ENCODE measurements around the gene CELF2.

The CELF2 gene

DNA sequence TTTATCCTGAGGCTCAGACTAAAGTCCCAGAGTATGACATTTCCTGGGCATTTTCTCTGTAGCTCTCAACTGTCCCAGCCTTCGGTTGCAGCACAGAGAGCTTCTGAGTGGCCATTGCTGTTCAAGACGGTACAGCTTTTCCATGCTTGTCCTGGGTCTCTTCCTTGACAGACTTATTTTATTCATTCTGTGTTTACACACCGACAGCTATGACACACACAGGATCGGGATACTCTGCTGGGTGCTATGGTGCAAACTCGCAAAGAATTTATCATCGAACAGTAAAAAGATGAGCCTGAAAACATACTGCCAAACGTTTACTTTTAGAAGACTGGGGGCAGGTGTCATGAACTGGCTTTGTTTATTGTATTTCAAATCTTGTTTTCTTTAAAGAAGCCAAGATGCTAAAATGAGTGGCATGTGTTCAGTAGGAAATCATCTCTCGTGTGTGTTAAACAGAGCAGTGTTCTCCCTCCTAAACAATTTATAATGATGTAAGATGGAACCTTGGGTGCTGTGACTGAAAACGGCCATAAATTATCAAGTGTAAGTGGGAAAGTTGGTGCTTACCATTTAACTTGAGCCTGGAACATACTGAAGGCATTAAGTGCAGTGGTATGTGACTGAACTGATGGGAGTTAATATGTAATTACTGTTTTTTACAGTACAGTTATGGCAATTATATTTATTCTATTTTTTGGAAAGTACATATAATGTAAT is 120.8 kb downstream of the CELF2 start:
- DNase-seq, result no peak

DNA sequence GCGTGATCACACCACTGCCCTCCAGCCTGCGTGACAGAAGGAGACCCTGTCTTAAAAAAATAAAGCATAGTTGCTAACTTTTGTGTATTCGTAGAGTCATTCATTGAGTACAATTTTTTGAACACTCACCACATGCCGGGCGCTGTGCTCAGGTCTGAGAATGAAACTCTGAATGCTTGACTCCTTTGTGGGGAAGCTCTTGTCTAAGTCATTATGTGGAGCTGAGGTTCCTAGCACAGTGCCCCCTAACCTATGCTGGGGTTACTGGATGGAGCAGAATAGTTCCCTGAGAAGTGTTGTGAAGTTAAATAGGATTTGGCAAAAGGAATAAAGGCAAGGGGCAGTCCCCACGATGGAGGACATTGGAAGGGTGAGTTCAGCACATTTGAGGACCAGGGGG is 123.3 kb downstream of the CELF2 start:
- no peak for DNase-seq

DNA sequence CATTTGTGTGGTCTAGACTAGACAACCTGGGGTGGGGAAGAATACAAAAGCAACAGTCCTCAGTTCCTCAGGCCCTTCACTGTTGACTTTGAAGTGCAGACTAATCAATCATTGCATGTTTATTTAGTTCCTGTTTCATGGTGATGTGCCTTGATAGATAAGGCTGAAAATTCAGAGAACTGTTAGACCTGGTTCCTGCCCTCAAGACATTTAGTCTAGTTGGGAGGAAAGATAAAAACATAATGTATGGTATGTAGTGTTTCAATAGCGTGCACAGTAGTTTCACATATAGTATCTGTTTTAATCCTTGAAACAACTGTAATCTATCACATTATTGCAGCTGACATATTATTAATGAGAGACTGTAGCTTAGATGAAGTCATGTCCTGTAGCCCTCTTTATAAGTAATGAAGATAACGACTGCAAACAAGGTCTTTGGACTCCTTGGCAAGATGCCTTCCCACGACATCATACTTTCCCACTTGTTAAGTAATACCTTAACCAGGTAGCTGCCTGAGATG is 124.0 kb downstream of the CELF2 start:
- DNase-seq, result peak; percentile 10

DNA sequence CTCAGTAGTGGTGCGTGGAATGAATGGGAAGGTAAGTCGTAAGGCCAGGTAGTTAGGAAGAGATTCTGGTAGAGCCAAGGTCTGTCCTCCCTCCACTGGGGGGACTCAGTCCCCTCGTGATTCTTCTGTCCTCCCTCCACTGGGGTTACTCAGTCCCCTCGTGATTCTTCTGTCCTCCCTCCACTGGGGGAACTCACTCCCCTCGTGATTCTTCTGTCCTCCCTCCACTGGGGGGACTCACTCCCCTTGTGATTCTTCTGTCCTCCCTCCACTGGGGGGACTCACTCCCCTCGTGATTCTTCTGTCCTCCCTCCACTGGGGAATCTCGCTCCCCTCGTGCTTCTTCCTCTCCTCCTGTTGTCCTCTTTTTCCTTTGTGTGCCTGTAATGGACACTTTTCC is 125.1 kb downstream of the CELF2 start:
- DNase-seq, result no peak

DNA sequence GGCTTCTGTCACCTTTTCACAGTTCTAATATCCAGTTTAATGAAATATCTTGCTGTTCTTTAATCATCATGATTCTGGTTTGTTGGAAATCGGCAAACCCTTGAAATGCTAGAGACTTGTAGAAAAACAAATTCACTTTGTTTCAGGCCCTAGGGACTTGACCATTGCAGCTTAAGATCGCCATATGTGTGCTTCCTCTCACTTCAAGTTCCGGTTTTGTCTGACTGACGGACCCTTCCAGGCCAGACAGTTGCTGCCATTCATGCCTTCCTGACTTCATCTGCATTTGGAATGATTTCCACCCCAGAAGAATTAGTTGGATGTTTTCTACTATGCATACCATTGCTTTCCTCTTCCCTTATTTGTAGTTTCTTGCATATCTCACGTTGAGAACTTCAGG is 125.6 kb downstream of the CELF2 start:
- DNase-seq, result no peak

DNA sequence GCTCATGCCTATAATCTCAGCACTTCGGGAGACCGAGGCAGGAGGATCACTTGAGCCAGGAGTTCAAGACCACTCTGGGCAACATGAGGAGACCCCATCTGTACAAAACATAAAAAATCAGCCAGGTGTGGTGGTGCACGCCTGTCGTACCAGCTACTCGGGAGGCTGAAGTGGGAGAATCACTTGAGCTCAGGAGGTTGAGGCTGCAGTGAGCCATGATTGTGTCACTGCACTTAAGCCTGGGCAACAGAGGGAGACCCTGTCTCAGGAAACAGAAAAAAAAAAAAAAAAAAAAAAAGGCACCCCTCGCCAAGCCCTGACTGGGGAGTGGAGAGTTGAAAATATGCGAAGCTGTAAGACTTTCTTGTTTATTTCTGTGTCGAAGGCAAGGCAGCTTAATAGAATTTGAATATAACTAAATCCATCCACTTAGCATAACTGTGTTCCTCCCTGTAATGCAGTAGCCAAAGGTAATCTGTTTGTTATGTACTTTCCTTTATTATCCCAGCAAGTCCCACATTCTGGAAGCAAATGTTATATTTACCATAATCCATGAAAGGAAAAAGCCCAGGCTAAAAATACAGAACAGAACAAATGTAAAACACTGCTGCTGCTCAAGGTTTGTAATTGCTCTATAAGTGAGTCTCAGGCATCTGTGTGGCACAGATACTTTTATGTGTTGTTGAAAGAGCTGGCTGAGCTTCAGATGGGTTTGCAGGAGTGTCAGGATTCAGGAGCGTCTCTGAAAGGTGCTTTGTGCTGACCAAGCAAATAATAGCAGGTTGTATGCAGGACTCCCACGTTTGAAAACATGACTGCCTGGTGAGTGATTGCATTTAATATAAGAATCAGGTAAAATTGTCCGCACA is 127.2 kb downstream of the CELF2 start:
- no peak for DNase-seq

DNA sequence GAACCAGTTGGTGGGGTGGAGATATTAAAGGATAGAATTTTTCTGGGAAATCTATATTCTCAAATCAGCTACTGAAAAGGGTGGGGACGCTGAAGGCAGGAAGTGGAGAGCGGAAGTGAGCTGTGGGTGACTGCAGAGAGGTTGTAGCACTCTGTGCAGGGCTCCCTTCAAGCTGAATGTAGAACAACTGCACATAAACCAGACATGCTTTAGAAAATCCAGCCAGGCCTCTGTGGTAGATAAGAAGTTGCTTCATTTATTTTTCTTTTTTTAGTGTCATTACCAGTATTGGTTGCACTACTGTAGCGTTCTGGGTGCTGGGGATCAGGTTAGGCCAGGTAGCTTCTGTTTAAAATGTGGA is 127.8 kb downstream of the CELF2 start:
- no peak for DNase-seq

DNA sequence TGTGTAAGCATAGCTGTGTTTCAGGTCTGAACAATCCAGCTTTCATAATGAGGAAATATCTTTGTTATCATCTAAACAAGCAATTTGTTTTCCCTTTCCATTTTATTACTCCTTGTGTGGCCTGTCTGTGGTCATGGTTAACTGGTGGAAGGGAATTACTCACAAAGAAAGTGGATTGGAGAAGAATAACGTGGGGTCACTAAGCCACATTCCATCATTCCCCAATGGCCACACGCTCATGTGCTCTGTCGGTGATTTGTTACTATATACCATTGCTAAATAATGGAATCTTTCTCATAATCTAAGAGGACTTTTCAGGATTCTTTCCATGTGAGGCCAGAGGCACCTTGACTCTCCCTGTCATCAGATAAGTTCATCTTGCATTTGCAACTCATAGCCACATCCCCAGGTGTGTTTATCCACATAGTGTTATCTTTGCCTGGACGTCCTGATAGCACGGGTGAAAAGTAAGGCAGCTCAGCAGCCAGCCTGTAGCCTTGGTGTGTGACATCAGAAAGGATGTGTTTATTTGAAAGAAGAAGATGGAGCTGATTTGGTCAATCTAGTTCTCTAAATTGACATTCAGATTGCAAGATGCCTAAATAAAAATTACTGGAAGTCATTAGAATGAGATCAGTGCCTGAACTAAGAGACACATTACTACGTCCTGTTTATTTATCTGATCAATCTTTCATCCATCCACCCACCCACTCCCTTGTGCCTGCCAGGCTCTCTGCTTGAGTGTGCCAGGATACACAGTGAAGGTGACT is 128.9 kb downstream of the CELF2 start:
- no peak for DNase-seq

DNA sequence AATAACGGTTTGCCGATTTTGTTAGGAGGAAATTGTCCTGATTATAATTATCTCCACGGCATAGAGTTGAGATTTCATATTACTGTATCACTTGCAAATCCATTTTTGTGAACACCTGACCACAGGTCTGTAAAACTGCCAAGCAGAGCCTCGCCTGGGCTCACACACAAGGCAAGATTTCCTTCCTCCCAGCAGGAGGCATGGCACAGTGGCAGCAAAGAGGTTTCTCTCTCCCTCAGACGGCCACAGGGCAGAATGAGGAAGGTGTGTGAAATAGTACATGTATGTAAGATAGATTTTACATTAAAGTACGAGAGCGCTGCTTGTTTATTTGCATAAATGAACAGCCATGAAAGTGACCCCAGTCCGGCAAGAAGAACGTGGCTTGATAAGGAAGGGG is 130.1 kb downstream of the CELF2 start:
- DNase-seq, result peak; percentile 20

DNA sequence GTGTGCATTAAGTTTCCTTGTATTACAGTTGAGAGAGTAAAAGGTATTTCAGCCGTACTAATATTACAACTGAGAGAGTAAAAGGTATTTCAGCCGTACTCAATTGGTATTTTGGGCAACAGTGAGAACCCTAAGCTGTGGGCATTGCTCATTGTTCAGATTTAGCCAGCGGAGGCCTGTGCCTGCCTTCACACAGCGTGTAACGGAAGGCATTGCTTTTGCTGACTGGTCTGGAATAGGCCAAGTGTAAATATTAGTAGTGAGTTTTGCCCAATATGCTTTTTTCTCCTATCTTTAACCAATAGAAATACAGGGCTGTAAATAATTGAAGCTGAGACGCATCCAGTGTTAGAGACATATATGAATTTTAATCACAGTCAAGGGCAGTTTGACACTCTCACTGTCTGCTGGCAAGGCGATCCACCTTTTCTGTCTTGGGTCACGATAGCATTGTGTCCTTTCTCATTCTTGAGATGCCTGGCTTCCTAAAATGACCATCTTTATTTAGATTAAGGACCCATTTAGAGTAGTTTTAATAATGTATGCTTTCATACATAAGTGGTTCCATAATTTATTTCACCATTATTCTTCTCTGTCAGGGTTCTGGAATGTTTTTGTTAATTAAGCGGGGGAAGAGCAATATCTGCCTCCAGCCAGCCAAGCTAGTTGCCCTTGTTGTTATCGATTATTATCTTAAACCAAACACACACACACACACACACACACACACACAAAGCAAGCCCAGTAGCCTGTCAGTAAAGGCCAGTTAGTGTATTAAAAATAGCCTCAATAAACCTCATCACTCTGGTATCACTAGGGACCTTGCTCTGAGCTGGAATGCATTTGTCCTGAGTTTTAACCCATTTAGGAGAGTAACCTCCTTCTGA is 130.7 kb downstream of the CELF2 start:
- no peak for DNase-seq

DNA sequence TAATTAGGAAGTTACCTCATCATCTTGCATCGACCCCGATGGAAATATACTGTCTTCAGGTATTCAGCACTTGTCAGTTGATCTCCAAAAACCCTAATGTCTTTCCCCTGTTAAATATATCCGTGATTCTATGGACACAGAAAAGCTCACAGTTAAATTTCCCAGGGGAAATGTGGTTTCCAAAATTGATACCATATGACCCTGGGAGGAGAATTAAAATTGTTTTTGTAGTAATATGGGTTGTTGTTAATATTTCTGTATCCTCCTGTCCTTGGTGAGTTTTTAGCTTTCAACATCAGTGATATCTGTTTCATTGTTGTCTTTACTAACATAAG is 132.1 kb downstream of the CELF2 start:
- no peak for DNase-seq

DNA sequence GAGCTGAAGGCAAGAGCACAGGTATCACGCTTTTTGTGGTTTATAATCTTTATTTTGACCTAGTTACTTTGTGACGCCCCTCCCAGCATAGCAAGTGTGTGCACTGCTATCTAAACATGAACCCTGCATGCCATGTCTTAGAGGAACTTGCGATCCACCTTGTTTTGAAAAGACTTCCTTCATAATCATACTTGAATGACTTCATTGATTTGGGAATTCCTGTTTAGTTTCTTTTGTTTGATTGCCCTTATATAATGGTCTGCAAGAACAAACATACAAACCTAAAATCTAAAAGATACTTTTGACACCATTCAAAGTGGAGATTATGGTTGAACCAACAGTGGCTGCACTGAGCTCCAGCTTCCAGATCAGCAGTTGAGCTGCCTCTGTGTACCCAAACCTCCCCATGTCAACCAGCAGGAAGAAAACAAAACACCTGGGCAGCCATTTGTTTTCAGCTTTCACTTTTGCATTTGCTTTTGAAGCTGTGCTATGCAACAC is 132.6 kb downstream of the CELF2 start:
- DNase-seq, result no peak

DNA sequence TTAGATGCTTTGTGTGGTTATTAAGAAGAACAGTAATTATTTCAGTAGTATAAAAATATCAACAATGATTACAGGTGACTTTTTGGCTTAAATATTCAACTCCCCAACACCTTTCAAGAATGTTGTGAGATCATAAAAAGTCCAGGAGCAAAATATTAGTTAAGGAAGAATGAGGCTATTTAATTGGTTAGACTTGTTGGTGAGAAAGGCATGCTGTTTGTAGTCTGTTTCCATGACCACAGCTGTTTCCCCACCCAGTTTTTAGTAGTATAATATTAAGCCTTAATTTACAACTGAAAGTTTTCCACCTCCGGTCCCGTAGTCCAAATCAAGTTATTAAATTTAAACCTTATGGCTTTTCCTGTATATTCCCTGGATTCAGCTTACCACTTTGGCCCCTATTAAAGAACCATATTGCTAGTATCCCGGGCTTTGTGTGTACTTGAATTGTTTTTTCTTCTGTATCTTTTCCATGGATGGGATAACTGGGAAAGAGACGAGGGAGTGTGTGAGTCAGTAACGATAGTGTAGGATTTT is 133.3 kb downstream of the CELF2 start:
- DNase-seq, result no peak

DNA sequence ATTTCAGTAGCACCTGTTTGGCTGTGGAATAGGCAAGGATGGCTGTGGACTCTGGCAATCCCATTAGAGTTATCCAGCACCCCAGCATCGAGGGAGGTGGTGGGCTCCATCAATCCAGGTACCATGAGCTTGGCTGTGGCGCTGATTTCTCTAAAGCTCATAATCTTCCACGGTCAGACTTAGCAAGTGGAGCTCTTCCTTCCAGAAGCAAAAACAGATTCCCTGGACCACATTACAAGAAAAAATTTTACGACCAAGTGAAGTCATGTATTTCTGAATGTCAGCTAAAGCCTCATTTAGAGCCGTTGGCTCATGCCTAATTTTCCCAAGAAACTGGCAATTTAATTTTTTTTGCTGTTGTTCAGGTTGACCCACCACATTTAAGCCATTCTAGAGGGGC is 135.1 kb downstream of the CELF2 start:
- no peak for DNase-seq

DNA sequence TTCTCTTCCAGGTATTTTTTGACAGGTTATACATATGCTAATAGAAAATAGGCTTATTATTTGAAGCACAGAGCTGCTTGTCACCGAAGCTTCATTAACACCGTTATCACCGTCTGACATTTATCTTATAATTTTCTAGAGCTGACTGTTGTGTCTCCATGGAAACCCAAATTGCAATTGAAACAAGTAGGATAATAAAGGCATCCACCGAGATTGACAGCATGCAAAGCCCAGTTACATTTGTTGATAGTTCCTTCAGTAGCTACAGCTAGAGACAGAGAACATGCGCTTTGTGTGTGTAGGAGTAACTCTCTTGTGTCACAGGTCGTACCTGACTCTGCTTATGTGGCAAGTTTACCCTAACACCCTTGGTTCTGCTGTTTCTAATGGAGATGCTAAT is 135.6 kb downstream of the CELF2 start:
- DNase-seq, result no peak

DNA sequence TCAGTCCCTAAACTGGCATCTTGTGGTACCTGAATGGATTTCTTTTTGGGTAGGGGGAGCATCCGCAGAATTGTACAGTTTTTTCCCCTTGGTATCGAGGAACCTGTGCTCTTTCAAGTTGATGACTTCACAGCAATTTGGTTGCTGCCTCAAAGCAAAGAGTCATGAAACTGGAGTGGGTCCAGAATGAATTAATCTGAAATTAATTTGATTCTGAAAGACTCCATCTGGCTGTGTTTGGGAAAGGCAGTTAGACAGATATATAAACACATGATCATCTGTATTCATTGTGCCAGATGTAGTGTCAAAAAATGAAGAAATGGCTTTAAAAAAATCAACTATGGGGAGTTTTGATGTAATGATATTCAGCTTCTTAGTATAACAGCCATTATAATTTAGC is 136.1 kb downstream of the CELF2 start:
- no peak for DNase-seq

DNA sequence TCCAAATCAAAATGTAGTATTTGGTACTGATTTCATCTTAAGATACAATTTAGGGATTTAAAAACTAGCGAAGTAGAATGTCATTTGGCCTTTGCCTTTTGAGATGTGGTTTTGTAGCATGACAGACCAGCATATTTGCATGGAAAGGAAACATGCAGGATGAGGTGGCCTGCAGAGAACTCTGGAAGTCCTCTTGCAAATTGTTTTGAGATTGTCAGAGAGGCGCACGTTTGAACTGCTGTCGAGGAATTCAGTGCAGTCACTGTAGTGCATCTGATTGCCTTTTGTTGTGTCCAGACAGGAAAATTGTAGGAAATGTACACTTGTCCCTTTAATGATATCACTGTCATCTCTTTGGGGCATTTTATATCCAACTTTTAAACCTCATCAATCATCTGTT is 136.7 kb downstream of the CELF2 start:
- DNase-seq, result no peak

DNA sequence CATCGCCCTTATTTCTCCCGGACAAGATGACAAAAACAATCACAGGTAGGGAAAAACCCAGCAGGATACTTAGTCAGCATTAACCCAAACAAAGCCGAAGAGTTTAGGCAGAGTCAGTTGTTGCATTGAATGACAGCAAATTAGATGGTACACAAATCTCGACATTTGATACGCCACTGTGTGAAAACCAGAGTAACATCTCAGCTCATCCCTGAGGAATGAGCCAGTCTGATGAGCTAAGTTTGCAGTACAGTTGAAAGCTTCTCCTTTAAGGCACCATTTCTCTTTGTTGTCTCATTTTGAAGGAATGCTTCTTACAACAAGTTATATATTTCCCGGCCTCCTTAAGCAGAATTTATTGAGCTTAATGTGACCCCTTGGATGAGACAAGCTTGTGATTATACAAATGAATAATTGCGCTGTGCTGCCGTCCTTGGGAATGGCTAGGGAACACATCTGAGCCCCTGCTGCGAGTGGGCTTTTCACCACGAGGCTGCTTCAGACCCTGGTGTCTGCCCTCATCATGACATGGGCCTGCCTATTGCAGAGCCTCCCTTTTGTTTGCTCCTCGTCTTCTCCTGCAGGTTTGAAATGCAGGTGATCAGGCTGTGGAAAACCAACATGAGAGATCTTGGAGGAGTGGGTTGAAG is 137.3 kb downstream of the CELF2 start:
- DNase-seq, result no peak

DNA sequence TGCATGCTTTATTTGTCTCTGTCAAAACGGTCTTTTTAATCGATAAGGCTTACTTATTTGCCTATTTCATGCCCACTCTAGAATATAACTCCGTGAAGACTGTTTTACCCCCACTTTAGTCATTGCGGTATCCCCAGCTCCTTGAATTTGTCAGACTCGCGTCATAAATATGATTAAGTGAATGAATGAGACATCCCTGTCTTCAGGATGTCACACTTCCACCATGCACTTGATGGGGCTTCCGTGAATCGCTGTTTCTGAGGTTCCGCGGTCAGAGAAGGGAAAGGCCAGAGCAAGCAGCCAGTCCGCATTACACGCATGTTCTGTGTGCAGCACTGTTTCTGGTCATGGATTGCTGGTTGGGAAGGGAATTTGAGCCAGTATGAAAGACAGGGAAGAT is 138.8 kb downstream of the CELF2 start:
- no peak for DNase-seq

DNA sequence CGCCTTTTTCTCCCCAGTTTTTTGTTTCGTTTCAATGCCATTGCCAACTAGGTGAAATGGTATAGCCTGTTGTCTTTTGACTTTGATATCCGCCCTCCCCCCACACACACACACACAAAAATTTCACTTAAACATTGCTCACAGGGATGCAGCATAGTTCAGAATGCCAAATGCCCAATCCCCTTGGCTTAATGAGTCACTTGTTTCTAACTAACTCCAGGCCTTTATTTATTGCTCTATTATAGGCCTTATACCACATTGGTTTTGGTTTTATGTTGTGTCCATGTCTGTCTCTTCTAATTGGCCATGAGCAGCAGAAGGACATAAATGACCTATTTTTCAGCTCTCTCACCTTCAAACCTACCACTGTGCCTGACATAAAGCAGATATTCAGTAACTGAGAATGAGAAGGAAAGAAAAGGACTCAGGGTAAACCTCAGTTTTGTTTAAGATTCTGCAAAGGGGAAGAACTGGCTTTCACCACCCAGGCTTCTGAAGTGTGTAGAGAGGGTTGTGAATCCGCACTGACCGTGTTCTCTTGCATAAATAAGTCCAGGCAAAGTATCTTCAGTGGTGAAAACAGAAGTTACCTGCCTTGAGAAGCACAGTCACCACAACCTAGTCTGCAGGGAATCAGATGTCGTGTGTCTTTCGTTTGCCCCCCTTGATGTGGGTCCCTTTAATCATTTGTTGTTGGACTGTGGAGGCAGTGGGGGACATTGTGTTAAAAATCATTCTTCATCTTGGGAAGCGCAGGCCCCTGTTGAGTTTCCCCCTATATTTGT is 139.8 kb downstream of the CELF2 start:
- DNase-seq, result no peak

DNA sequence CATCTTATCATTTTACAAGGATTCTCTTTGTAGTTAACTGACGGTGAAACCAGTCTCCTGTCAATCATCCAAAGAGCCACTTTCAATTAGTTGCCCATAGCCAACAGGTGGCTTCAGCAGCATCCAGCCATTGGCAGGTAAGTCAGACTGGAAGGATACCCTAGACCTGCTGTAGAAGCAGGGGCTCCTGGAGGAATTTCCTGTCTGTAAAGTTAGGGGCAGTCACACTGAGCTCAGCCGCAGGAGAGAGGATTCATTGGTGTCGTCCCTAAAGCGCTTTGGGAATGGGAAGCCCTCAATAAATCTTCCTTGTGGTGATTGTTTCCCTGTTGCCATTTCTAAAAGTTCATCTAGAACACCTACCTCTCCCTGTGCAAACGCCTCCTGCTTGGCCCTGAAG is 140.4 kb downstream of the CELF2 start:
- no peak for DNase-seq
